Stimulated activated effector memory CD8-positive, alpha-beta T cell treated with anti-CD3 and anti-CD28 coated beads, Interleukin-12 subunit alpha, Interleukin-12 subunit beta, amount 100 ng/mL, for 72 hours (primary cell): Measurements from ENCODE around the gene MTHFS.
"Not testable (repeated sequence)": the region's sequence is repeated elsewhere in the genome, so short reads cannot be mapped to it uniquely, and the experiment has no call there.

Experiments
- ATAC-seq: fragments of 150-1000 bp; cut with Tn5 transposase; 2 replicates; pipeline ENCODE4 v1.10.0; 2021
- DNase-seq, 2 donors: peaks; one replicate each; pipeline ENCODE4 v3.0.0; 2021 to 2022; ENCODE audit warnings: low spot score in 2 of 2
- H3K27ac Mint-ChIP-seq: one replicate; pipeline ENCODE4 v1.8.0; 2022; ENCODE audit warnings: mild to moderate bottlenecking, mixed read lengths
- H3K36me3 Mint-ChIP-seq: one replicate; pipeline ENCODE4 v1.8.0; 2022; ENCODE audit warnings: mild to moderate bottlenecking, mixed read lengths
- H3K4me1 Mint-ChIP-seq: one replicate; pipeline ENCODE4 v1.8.0; 2022; ENCODE audit warnings: mixed read lengths
- H3K4me3 Mint-ChIP-seq: one replicate; pipeline ENCODE4 v1.8.0; 2022; ENCODE audit warnings: mild to moderate bottlenecking, mixed read lengths
- H3K9me3 Mint-ChIP-seq: one replicate; pipeline ENCODE4 v1.8.0; 2022; ENCODE audit warnings: mixed read lengths

MTHFS gene

DNA sequence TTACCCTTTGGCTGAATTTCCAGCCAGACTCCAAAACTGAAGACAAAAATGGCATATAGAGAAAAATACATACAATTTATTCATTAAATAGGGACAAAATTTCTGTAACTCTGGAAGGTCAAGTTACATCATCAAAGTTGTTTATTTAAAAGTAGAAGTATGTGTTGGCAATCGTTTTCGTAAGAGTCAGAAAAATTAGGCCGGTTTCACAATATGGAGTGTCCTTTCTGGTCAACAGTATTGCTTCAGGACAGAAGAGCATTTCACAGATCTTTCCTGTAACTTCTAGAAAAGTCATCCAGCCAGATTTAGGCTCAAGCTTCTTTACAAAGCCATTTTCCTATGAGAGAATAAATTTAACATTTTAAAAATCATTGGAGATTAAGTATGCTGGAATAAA is 2.0 kb upstream of the MTHFS start:
- Mint-ChIP-seq H3K27ac (peak overlapping the region; percentile 60), H3K4me1 (peaks cover 51% of the 10 kb centered on the region)
- not testable (repeated sequence) for H3K4me3 Mint-ChIP-seq, H3K36me3 Mint-ChIP-seq, H3K9me3 Mint-ChIP-seq, ATAC-seq, DNase-seq

DNA sequence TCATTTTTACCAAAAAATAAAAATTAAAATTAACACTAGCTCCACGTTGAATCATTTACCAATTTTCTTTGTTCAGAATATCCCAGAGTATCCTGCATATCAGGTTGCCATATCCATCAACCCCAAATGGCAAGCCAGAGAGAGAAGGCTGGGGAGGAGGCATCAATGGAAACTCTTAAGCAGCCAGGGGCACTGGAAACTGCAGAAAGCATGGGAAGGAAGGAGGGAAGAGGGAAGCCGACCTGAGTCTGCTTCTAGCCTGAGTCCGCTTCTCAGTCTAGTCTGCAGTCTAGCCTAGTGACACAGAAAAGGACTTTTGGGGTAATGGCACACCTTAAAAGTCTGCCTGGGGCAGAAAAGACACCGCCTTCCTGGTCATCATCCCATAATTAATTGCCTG is 1.6 kb upstream of the MTHFS start:
- Mint-ChIP-seq H3K4me3 (peak overlapping the region; percentile 88), H3K27ac (peak overlapping the region; percentile 60), H3K4me1 (peaks cover 49% of the 10 kb centered on the region), H3K36me3 (peaks cover 6% of the 10 kb centered on the region), H3K9me3 (peaks cover 3% of the 10 kb centered on the region)
- ATAC-seq: no peak
- no peak for DNase-seq

GRCh38 chr15:79897701-79898113 is 893 bp upstream of the MTHFS start:
- DNase-seq (peak in 1 of 2 donors; percentile 61), ATAC-seq (peak; percentile 56)
- H3K4me1 Mint-ChIP-seq: peaks cover 47% of the 10 kb centered on the region
- H3K4me3 Mint-ChIP-seq: peak overlapping the region; percentile 88
- H3K9me3 Mint-ChIP-seq: peaks cover 3% of the 10 kb centered on the region
- peak overlapping the region; percentile 95 for H3K27ac Mint-ChIP-seq
- peaks cover 6% of the 10 kb centered on the region for H3K36me3 Mint-ChIP-seq

GRCh38 chr15:79897380-79897678 is 515 bp upstream of the MTHFS start:
- Mint-ChIP-seq H3K4me1 (peaks cover 44% of the 10 kb centered on the region), H3K4me3 (peak overlapping the region; percentile 88), H3K27ac (peak overlapping the region; percentile 95), H3K36me3 (peaks cover 6% of the 10 kb centered on the region), H3K9me3 (peaks cover 3% of the 10 kb centered on the region)
- DNase-seq (no peak), ATAC-seq (no peak)

DNA sequence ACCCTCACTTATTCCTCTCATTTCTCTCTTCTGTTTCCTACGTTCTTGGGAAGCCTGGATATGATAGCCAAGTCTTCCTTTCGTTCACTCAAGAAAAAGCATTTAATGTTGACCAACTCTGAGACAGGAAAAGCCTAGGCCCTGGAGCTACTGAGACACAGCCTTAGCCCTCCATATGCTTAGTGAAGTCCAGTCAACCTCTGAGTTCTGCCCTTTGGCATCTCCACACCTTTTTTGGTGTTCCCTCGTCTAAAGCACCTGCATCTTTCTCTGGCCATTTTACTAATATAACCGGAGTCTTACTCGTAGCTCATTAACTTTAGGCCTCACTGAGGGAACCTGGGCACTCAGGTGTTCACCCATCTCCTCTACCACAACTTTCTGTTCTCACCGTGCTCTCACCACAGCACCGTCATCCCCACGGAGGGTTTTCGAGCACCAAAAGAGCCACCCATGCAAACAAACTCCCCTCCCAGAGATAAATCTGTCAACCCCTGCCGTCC is 632 bp downstream of the MTHFS start:
- peaks cover 18% of the 10 kb centered on the region for H3K36me3 Mint-ChIP-seq
- peaks cover 3% of the 10 kb centered on the region for H3K9me3 Mint-ChIP-seq
- DNase-seq (no peak), ATAC-seq (peak; percentile 29)
- peak overlapping the region; percentile 95 for H3K27ac Mint-ChIP-seq
- peaks cover 41% of the 10 kb centered on the region for H3K4me1 Mint-ChIP-seq
- peak overlapping the region; percentile 88 for H3K4me3 Mint-ChIP-seq

DNA sequence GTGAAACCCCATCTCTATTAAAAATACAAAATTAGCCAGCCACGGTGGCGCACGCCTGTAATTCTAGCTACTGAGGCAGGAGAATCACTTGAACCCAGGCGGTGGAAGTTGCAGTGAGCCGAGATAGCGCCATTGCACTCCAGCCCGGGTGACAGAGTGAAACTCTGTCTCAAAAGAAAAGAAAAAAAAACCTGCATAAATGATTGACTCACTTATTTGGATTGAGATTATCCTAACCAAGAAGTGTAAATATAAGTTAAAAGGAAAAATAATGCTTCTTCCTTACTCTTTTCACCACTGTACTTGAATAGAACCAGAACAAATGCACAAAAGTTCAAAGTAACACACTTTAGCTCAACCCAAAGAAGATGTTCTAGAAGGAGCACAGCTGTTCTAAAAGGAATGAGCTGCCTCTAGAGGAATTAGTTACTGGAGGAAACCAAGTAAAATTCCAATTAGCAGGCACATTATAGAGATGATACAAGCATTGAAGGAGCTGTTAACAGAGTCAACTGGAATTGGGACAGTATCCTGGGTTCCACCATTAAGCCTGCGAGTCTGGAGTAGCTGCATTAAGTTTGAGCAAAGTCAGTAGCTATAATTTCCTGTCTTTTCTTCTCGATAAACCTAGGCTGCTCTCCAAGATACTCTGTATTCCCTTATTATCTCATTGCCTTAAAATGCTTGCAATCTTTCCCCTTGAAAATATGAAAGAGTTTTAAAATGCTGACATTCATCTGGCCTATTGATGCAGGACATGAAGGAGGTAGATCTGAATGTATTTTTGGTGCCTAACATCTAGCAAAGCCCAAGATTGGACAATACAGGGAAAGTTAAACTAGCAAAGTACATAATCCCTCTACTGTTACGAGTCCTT is 9.5 kb downstream of the MTHFS start:
- peaks cover 26% of the 10 kb centered on the region for H3K4me1 Mint-ChIP-seq
- peak overlapping the region; percentile 16 for H3K27ac Mint-ChIP-seq
- H3K9me3 Mint-ChIP-seq: no peaks in the 10 kb centered on the region
- H3K36me3 Mint-ChIP-seq: peaks cover 91% of the 10 kb centered on the region
- ATAC-seq (no peak), DNase-seq (no peak)
- H3K4me3 Mint-ChIP-seq: no peak overlapping the region

DNA sequence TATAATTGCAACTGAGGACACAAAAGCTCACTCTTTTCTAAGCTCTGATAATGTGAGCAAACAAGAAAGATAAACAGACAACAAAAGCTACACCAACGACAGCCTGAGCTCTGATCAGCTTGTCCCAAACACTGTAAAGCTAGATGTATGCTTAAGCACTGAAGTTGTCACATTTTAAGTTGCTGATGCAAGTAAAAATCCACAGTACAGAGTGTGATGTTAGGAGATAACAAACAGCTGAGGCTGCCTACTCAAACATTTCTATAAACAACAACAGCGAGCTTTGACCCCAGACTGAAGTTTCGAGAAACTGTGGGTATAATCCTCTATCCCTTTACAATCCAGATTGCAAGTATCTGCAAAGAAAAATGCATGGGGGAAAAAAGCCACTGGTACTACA is 10.7 kb downstream of the MTHFS start:
- Mint-ChIP-seq H3K27ac (no peak overlapping the region), H3K36me3 (peaks cover 91% of the 10 kb centered on the region), H3K9me3 (no peaks in the 10 kb centered on the region)

DNA sequence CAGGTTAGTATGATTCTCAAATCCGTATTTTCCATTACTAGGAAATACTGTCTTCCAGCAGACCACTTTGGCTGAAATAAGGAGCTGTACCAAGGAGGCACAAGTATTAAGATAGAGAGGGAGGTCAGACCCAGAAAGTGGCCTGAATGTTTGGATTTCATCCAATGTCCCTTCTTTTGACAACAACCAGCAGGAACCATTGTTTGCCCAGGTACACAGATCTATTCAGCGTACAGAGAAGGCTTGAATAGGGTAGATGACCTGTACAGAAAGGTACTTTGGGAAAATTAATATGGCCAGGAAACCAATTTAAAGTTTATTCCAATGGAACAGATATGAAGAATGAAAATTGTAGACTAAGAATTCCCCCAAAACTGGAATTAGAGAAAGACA is 12.6 kb downstream of the MTHFS start:
- no peak overlapping the region for H3K27ac Mint-ChIP-seq
- H3K4me3 Mint-ChIP-seq: no peak overlapping the region
- H3K36me3 Mint-ChIP-seq: peaks cover 93% of the 10 kb centered on the region
- ATAC-seq: no peak
- H3K9me3 Mint-ChIP-seq: peaks cover 3% of the 10 kb centered on the region
- peaks cover 16% of the 10 kb centered on the region for H3K4me1 Mint-ChIP-seq
- no peak for DNase-seq

More for the DNA sequence above, 10.7 kb downstream of the MTHFS start:
- no peak for ATAC-seq
- Mint-ChIP-seq H3K4me3 (no peak overlapping the region), H3K4me1 (peaks cover 22% of the 10 kb centered on the region)
- DNase-seq: no peak

DNA sequence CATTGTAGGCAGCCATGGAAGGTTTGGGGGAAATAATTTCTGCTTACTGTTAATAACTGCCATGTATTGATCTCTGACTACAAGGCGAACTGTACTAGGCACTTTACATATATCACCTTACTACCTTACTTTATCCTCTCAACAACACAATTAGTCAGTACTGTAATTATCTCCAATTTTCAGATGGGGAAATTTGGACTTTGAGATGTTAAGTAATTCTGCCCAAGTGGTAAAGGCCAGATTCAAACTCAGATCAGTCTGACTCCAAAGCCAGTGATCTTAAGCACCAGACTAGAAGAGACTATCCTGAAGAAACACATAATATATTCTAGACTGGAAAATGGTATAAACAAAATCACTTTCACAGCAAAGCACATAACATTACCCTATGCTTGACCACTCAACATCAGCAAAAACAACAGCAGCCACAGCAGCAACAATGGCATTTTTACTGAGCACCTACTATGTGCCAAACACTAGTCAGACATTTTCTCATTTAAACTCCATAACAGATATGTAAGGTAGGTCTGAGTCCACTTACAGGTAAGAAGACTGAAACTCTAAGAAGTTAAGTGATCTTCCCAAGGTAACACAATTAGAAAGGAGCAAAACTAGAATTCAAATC is 13.1 kb downstream of the MTHFS start:
- DNase-seq: no peak
- Mint-ChIP-seq H3K4me3 (no peak overlapping the region), H3K36me3 (peaks cover 94% of the 10 kb centered on the region), H3K27ac (peak overlapping the region; percentile 26), H3K9me3 (peaks cover 3% of the 10 kb centered on the region), H3K4me1 (peaks cover 16% of the 10 kb centered on the region)
- ATAC-seq: no peak

- Mint-ChIP-seq H3K36me3 (peaks cover 90% of the 10 kb centered on the region), H3K27ac (no peak overlapping the region), H3K9me3 (peaks cover 6% of the 10 kb centered on the region), H3K4me3 (no peak overlapping the region), H3K4me1 (peaks cover 7% of the 10 kb centered on the region)
- DNase-seq: no peak
- ATAC-seq: no peak
These were observed 15.1 kb downstream of the MTHFS start for GRCh38 chr15:79881668-79882067.

- ATAC-seq: no peak
- Mint-ChIP-seq H3K27ac (no peak overlapping the region), H3K4me3 (no peak overlapping the region)
These were observed 15.6 kb downstream of the MTHFS start for GRCh38 chr15:79881254-79881653.

DNA sequence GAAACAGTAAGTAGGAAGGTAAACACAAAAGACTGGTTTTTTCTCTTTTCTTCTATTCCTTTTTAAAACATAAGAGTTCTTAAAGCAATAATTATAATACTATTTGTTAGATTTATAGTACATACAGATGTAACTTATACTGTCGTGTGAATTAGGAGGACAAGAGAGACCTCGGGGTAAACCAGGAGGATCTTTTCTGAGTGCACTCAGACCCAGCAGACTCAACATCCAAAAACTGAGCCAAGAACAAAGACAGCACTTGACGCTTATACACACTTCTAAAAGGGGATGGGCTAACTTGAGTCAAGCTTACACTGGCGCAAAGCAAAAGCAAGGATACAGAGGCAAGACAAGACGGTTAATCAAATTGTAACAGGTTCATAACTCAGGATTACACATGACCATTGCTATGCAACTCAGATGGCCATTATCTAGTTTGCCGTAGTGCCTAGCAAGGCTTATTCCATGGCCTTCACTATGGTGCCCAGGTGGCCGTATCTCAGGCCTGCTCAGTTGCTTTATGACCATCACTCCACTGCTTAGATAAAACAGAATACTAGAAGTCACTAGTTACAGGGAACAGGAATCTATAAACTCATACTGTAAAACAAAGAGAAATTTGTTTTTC is 18.6 kb downstream of the MTHFS start:
- no peak overlapping the region for H3K4me3 Mint-ChIP-seq
- peaks cover 75% of the 10 kb centered on the region for H3K36me3 Mint-ChIP-seq
- H3K4me1 Mint-ChIP-seq: peaks cover 7% of the 10 kb centered on the region
- no peak for DNase-seq
- H3K27ac Mint-ChIP-seq: no peak overlapping the region
- peaks cover 20% of the 10 kb centered on the region for H3K9me3 Mint-ChIP-seq
- no peak for ATAC-seq

More at GRCh38 chr15:79881254-79881653, 15.6 kb downstream of the MTHFS start:
- no peak for DNase-seq
- peaks cover 6% of the 10 kb centered on the region for H3K9me3 Mint-ChIP-seq
- peaks cover 90% of the 10 kb centered on the region for H3K36me3 Mint-ChIP-seq
- peaks cover 7% of the 10 kb centered on the region for H3K4me1 Mint-ChIP-seq

- Mint-ChIP-seq H3K4me3 (no peak overlapping the region), H3K9me3 (peaks cover 20% of the 10 kb centered on the region), H3K4me1 (peaks cover 11% of the 10 kb centered on the region), H3K36me3 (peaks cover 69% of the 10 kb centered on the region), H3K27ac (no peak overlapping the region)
- ATAC-seq (no peak), DNase-seq (no peak)
These were observed 21.6 kb downstream of the MTHFS start for GRCh38 chr15:79875213-79875612.

DNA sequence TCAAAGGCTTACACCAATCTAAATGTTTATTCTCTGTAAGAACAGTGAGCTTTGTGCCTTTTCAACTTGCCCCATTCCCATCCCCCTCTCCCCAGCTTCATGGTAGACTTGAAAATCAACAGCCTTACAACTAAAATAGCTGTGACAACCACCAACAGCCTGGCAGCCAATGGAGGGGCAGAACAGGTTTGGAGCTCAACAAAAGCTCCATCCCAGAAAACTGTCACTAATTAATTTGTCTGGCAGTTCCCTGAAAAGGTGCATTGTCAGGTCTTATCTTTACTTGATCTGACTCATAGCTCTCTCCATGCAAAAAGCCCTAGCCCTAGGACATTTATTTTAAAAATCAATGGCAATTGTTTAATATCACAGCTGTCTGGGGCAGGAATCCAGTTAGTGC is 22.6 kb downstream of the MTHFS start:
- peaks cover 17% of the 10 kb centered on the region for H3K9me3 Mint-ChIP-seq
- DNase-seq: no peak
- peaks cover 11% of the 10 kb centered on the region for H3K4me1 Mint-ChIP-seq
- H3K36me3 Mint-ChIP-seq: peaks cover 61% of the 10 kb centered on the region
- no peak for ATAC-seq
- no peak overlapping the region for H3K27ac Mint-ChIP-seq
- no peak overlapping the region for H3K4me3 Mint-ChIP-seq

DNA sequence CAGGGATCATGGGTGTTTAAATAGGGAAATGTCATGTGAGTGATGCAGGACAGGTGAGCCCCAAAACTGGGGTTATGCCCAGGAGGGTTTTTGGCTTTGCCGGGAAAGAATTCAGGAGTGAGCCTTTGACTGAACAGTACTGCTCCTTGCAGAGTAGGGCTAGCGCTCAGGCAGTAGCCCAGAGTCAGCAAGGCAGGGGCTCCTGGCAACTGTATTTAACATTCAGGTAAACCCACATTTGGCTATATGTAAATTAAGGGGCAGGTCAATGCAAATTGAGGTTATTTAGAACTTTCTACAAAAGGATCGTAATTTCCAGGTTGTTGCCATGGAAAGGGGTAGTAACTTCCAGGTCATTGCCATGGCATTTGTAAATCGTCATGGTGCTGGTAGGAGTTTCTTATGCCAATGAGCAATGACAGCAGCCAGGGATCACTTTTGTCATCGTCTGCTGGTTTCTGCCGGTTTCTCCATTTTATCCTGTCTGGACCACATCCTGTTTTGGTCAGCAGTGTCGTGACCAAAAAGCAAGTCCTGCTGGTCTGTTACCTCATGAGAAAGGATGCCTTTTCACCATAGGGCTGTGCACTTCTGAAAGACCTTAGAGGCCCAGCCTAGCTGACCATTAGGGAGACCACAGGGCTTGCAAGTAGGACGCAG is 24.3 kb downstream of the MTHFS start:
- no peak overlapping the region for H3K4me3 Mint-ChIP-seq
- peaks cover 56% of the 10 kb centered on the region for H3K36me3 Mint-ChIP-seq
- ATAC-seq (peak; percentile 73), DNase-seq (no peak)
- peak overlapping the region; percentile 64 for H3K27ac Mint-ChIP-seq
- H3K9me3 Mint-ChIP-seq: peaks cover 17% of the 10 kb centered on the region
- H3K4me1 Mint-ChIP-seq: peaks cover 16% of the 10 kb centered on the region
